ENCODE results near the gene CD58.

GRCh38 chr1:116488071-116488470, 82.8 kb downstream of the CD58 start:
- TF ChIP-seq POLR2A (IDR thresholded peaks at IDR 0.05) (no peak), CTCF (IDR thresholded peaks at IDR 0.05) (no peak)
